CD4-positive, alpha-beta T cell treated with Interferon gamma for 1 hour (primary cell): ENCODE results near the gene SLC11A1.
A peak's percentile ranks its signal among the peaks of the same experiment; 100 is the strongest.

Experiments
- DNase-seq: peaks from one replicate; pipeline ENCODE4 v3.0.0-alpha.2; 2020

SLC11A1 gene

GRCh38 chr2:218367415-218368149 is 14.5 kb upstream of the SLC11A1 start:
- peak; percentile 87 for DNase-seq

DNA sequence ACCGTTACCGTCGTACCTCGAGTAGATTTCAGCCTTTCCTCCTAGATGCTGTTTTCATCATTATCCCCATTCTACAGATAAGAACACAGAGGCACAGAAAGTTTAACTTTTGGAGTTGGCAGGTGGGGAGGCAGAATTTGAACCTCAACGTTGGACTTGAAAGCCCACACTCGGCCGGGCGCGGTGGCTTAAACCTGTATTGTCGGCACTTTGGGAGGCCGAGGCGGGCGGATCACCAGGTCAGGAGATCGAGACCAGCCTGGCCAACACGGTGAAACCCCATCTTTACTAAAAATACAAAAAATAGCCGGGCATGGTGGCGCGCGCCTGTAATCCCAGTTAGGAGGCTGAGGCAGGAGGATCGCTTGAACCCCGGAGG is 13.9 kb upstream of the SLC11A1 start:
- no peak for DNase-seq

GRCh38 chr2:218368621-218369153 is 13.4 kb upstream of the SLC11A1 start:
- DNase-seq = peak; percentile 39

DNA sequence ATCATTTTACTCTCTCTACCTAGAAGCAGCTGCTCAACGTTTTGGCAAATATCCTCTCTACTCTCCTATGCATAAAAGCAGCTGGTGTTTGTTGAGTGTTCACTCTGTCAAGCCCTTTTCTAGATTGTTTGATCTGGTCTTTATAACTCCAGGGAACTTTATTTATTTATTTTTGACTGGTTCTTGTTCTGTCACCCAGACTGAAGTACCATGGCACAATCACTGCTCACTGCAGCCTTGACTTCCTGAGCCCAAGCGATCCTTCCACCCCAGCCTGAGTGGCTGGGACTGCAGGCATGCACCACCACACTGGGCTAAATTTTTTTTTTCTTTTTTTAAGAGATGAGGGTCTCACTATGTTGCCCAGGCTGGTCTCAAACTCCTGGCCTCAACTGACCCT is 12.7 kb upstream of the SLC11A1 start:
- DNase-seq = peak; percentile 14

DNA sequence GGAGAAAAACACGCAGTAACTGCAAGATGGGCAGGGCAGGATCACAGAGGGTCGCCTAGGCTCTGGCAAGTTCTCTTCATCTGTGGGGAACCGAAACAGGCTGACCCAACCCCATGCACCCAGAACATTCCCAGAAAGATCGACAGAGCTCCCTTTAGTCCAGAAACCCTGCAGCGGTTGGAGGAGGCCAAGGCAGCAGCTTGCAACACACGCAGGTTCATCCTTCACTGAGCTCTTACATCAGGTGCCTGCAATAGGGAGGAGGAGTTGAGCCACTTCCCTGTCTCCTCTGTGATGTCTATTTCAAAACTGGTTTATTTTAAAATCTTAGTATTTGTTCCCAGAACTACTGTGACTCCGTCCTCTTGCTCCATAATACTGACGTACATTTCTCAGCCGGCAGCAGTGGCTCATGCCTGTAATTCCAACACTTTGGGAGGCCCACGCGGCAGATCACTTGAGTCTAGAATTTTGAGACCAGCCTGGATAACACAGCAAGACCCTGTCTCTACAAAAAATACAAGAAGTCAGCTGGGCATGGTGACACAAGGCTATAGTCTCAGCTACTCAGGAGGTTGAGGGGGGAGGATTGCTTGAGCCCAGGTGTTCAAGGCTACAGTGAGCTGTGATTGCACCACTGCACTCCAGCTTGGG is 11.5 kb upstream of the SLC11A1 start:
- peak; percentile 73 for DNase-seq

- no peak for DNase-seq
These were observed 10.1 kb upstream of the SLC11A1 start for GRCh38 chr2:218371983-218372350.

DNA sequence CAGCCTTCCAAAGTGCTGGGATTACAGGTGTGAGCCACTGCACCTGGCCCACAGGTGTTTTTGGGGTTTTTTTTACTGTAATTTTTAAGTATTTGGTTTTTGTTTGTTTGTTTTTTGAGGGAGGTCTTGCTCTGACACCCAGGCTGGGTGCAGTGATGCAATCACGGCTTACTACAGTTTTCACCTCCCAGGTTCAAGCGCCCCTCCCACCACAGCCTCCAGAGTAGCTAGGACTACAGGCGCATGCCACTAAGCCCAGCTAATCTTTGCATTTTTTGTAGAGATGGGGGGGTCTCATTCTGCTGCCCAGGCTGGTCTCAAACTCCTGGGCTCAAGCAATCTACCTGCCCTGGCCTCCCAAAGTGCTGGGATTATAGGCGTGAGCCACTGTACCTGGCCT is 7.3 kb upstream of the SLC11A1 start:
- no peak for DNase-seq

DNA sequence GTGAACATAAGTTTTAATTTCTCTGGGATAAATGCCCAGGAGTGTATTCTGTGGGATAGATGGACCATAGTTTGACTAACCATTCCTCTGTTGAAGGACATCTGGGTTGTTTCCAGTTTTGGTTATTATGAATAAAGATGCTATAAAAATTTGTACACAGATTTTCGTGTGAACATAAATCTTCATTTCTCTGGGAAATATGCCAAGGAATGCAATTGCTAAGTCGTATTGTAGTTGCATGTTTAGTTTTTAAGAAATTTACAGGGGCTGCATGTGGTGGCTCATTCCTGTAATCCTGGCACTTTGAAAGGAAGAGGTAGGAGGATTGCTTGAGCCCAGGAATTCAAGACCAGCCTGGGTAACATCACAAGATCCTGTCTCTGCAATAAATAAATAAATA is 6.9 kb upstream of the SLC11A1 start:
- no peak for DNase-seq

DNA sequence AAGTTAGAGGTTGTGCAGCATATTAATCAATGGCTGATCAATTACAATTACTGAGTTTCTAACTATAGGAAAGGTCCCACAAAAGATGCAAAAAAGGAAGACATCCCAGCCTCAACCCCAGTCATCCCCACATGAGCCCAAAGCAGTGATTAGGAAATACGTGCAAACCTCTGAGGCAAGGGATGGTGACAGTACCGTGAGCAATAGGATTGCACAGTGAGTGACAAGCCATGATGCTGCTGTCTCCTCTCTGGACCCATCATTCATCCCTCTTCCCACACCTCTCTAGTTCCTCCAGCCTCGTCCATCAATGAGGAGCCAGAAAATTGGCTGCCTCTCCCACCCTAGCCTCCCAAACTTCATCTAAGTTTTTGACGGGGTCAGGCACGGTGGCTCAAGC is 4.0 kb upstream of the SLC11A1 start:
- peak; percentile 60 for DNase-seq

DNA sequence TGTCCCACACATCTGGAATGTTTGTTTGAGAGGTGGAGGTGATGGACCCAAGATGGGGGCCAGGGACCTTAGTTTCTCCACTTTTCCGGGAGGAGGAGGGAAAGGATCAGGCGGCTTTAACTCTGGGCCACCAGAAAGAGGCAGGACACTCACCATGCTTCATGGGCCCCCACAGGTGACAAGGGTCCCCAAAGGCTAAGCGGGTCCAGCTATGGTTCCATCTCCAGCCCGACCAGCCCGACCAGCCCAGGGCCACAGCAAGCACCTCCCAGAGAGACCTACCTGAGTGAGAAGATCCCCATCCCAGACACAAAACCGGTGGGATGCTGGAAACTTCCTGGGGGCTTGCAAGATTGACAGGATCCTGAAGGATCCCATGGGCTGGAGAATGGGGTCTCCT is 712 bp downstream of the SLC11A1 start:
- no peak for DNase-seq

DNA sequence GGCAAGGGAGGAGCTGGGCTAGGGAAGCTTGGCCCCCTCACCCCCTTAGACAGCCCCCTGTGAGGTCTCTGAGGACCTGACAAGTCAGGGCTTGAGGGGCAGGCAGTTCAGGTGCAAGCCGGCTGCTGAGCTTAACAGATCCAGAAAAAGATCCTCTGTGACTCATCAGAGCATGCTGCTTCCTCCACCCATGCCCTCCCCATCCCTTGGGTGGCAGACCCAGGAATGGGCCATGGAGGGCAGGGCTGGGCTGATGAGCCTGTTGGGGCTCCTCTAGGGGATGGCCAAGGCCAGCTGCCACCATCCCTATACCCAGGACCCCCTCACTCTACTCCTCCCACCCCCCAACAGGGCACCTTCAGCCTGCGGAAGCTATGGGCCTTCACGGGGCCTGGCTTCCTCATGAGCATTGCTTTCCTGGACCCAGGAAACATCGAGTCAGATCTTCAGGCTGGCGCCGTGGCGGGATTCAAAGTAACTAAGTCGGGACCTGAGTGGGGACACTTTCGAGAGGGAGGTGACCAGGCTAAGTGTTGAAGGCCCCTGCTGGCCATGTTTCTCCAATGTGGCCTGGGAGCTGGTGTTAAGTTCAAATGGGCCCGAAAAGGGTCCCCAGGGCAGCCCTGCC is 1.9 kb downstream of the SLC11A1 start:
- DNase-seq = no peak

GRCh38 chr2:218384975-218385374 is 2.9 kb downstream of the SLC11A1 start:
- no peak for DNase-seq

- no peak for DNase-seq
These were observed 4.7 kb downstream of the SLC11A1 start for GRCh38 chr2:218386505-218387368.

DNA sequence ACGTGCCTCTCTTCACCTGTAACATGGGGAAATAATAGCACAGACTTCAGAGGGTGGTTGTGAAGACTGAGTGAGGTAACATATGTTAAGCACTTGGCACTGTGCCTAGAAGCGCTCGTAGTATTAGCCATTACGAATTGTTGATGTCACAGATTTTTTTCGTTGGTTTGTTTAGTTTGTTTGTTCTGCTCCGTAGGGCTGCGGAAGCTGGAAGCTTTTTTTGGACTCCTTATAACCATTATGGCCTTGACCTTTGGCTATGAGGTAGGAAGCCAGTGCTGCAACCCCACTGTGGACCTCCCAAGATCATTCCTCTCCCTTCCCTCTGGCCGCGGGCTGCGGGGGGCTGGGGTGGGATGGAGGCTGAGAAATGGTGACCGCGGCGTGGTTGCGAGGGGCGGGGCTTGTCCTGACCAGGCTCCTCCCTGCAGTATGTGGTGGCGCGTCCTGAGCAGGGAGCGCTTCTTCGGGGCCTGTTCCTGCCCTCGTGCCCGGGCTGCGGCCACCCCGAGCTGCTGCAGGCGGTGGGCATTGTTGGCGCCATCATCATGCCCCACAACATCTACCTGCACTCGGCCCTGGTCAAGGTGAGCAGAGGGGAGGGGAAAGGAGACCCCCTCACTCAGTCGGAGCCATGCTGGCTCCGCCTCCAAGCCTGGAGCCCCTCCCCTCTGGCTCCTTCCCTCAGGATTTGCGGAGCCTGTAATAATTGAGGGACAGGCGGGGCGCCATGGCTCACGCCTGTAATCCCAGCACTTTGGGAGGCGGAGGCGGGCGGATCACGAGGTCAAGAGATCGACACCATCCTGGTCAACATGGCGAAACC is 5.5 kb downstream of the SLC11A1 start:
- no peak for DNase-seq

DNA sequence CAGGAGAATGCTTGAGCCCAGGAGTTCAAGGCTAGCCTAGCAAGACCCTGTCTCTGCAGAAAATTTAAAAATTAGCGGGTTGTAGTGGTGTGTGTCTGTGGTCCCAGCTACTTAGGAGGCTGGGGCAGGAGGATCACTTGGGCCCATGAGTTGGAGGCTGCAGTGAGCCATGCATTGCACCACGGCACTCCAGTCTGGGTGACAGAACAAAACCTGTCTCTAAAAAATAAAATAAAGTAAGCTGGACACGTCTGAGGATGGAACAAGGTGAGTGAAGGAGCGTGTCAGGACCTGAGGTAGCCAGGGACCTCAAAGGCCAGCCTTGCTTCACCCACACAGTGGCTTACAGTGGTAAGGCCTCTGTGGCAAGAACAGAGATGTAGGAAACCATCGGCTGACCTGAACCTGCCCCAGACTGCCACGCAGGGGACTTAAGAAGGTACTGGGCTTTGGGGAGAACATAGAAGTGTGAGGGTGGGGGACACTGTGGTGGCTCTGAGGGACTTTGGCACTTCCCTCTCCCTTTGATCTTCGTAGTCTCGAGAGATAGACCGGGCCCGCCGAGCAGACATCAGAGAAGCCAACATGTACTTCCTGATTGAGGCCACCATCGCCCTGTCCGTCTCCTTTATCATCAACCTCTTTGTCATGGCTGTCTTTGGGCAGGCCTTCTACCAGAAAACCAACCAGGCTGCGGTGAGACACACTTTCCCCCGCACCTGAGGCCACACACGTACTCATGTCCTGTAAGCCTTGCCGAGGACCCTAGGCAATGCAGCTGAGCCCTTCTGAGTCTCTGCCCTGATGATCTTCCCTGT is 7.5 kb downstream of the SLC11A1 start:
- no peak for DNase-seq

DNA sequence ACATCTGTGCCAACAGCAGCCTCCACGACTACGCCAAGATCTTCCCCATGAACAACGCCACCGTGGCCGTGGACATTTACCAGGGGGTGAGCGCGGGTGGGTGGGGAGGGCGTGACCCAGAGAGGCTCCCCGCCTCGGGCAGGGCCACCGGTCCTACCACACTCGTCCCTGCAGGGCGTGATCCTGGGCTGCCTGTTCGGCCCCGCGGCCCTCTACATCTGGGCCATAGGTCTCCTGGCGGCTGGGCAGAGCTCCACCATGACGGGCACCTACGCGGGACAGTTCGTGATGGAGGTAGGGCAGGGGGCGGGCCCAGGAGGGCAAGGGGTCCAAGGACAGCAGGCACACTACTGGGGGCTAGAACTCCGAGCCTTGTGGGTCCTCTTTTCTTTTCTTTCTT is 9.1 kb downstream of the SLC11A1 start:
- no peak for DNase-seq

DNA sequence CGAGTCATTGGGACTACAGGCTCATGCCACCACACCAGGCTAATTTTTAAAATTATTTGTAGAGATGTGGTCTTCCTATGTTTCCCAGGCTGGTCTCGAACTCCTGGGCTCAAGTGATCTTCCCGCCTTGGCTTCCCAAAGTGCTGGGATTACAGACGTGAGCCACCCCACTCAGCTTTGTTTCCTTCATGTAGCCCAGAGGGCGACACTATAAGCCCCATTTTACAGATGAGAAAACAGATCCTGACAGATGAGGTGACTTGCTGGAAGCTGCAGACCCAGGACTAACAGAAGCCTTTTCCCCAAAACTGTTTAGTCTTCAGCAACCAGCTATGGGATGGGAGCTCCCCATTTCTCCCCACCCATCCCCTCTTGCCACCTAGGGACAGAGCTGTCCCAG is 10.4 kb downstream of the SLC11A1 start:
- DNase-seq = no peak

DNA sequence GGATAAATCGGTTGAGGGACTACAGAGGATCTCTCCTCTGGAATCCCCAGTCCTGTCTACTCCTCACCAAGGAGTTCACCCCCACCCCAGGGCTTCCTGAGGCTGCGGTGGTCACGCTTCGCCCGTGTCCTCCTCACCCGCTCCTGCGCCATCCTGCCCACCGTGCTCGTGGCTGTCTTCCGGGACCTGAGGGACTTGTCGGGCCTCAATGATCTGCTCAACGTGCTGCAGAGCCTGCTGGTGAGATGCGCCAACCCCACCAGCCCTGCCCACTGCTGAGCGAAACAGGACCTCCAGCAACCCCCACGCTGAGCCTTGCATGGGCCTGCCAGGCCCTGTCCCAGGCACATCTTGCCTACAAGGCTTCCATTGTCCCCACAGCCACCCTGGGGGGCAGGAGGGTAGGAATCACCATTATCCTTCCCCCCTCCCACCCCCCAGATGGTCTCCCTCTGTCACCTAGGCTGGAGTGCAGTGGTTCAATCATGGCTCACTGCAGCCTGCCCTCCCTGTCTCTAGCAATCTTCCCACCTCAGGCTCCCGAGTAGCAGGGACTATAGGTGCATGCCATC is 10.9 kb downstream of the SLC11A1 start:
- no peak for DNase-seq

GRCh38 chr2:218393750-218394290 is 11.7 kb downstream of the SLC11A1 start:
- no peak for DNase-seq

DNA sequence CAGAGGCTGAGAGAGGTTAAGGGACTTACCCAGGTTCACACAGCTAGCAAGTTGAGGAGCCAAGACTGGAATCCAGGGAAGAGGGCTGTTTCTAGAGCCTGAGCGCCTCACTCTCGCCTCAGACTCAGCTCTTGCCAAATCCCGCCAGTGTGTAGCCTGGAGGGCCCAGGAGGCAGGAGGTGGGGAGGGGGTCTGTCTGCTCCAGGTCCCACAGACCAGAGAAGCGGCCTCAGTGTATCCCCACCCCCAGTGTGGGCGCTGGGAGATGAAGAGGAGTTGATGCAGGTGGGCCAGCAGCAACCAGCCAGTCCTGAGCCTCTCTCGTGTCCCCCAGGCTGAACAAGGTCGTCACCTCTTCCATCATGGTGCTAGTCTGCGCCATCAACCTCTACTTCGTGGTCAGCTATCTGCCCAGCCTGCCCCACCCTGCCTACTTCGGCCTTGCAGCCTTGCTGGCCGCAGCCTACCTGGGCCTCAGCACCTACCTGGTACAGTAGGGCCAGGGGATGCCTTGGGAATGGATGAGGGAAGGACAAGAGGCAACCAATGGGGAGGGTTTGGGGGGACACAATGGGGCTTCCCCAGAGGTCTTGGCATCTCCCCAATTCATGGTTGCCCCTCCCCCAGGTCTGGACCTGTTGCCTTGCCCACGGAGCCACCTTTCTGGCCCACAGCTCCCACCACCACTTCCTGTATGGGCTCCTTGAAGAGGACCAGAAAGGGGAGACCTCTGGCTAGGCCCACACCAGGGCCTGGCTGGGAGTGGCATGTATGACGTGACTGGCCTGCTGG is 12.4 kb downstream of the SLC11A1 start:
- DNase-seq = no peak
